Measurements from ENCODE around the gene CITED4.

CITED4 gene

GRCh38 chr1:40847023-40847745 is 15.0 kb downstream of the CITED4 start:
- no peak overlapping the region for H3K4me3 ChIP-seq (IDR thresholded peaks at IDR 0.05; ENCODE audit: insufficient read depth, low read depth, low read length)
- no peaks in the 10 kb centered on the region for H3K36me3 ChIP-seq (ENCODE audit: insufficient read depth)
- no peak overlapping the region for H3K9ac ChIP-seq
- H3K79me2 ChIP-seq (ENCODE audit: insufficient read depth, low read depth): no peaks in the 10 kb centered on the region
- no peak overlapping the region for H2AFZ ChIP-seq (ENCODE audit: low read depth)
- no peak overlapping the region for H3K27ac ChIP-seq
- no peaks in the 10 kb centered on the region for H4K20me1 ChIP-seq (ENCODE audit: insufficient read depth)
- H3K4me2 ChIP-seq: no peak overlapping the region
- no peak for TF ChIP-seq CTCF (conservative IDR thresholded peaks at IDR 0.05; ENCODE audit: low read depth, low read length)
- no peaks in the 10 kb centered on the region for H3K27me3 ChIP-seq (ENCODE audit: insufficient read depth, low read depth)
- peaks cover 22% of the 10 kb centered on the region for H3K4me1 ChIP-seq (ENCODE audit: low read depth, poor library complexity, severe bottlenecking)

GRCh38 chr1:40845895-40846294 is 16.3 kb downstream of the CITED4 start:
- H2AFZ ChIP-seq (ENCODE audit: low read depth): no peak overlapping the region
- H4K20me1 ChIP-seq (ENCODE audit: insufficient read depth): no peaks in the 10 kb centered on the region
- peaks cover 22% of the 10 kb centered on the region for H3K4me1 ChIP-seq (ENCODE audit: low read depth, poor library complexity, severe bottlenecking)
- no peak for TF ChIP-seq CTCF (conservative IDR thresholded peaks at IDR 0.05; ENCODE audit: low read depth, low read length)
- H3K27ac ChIP-seq: no peak overlapping the region
- no peak overlapping the region for H3K4me2 ChIP-seq
- H3K9ac ChIP-seq: no peak overlapping the region
- no peaks in the 10 kb centered on the region for H3K79me2 ChIP-seq (ENCODE audit: insufficient read depth, low read depth)
- H3K27me3 ChIP-seq (ENCODE audit: insufficient read depth, low read depth): no peaks in the 10 kb centered on the region
- no peak overlapping the region for H3K4me3 ChIP-seq (IDR thresholded peaks at IDR 0.05; ENCODE audit: insufficient read depth, low read depth, low read length)
- H3K36me3 ChIP-seq (ENCODE audit: insufficient read depth): no peaks in the 10 kb centered on the region

GRCh38 chr1:40844887-40845878 is 17.0 kb downstream of the CITED4 start:
- no peak overlapping the region for H2AFZ ChIP-seq (ENCODE audit: low read depth)
- peak overlapping the region; percentile 41; the same call in 1 of the 2 replicates for H3K4me2 ChIP-seq
- no peaks in the 10 kb centered on the region for H3K36me3 ChIP-seq (ENCODE audit: insufficient read depth)
- no peak overlapping the region for H3K4me3 ChIP-seq (IDR thresholded peaks at IDR 0.05; ENCODE audit: insufficient read depth, low read depth, low read length)
- peak overlapping the region; percentile 41 for H3K27ac ChIP-seq
- H3K9ac ChIP-seq: no peak overlapping the region; the same call in 1 of the 2 replicates
- no peaks in the 10 kb centered on the region for H3K27me3 ChIP-seq (ENCODE audit: insufficient read depth, low read depth)
- H4K20me1 ChIP-seq (ENCODE audit: insufficient read depth): no peaks in the 10 kb centered on the region
- peaks cover 22% of the 10 kb centered on the region for H3K4me1 ChIP-seq (ENCODE audit: low read depth, poor library complexity, severe bottlenecking)
- no peaks in the 10 kb centered on the region for H3K79me2 ChIP-seq (ENCODE audit: insufficient read depth, low read depth)
- no peak for TF ChIP-seq CTCF (conservative IDR thresholded peaks at IDR 0.05; ENCODE audit: low read depth, low read length)

GRCh38 chr1:40844079-40844478 is 18.1 kb downstream of the CITED4 start:
- no peaks in the 10 kb centered on the region for H3K79me2 ChIP-seq (ENCODE audit: insufficient read depth, low read depth)

More at GRCh38 chr1:40844079-40844478, 18.1 kb downstream of the CITED4 start:
- H3K4me3 ChIP-seq (IDR thresholded peaks at IDR 0.05; ENCODE audit: insufficient read depth, low read depth, low read length): no peak overlapping the region
- H3K4me2 ChIP-seq: no peak overlapping the region; the same call in 1 of the 2 replicates
- no peaks in the 10 kb centered on the region for H4K20me1 ChIP-seq (ENCODE audit: insufficient read depth)
- H3K4me1 ChIP-seq (ENCODE audit: low read depth, poor library complexity, severe bottlenecking): peaks cover 17% of the 10 kb centered on the region
- no peaks in the 10 kb centered on the region for H3K36me3 ChIP-seq (ENCODE audit: insufficient read depth)
- H3K27ac ChIP-seq: peak overlapping the region; percentile 41; the same call in 1 of the 2 replicates
- no peaks in the 10 kb centered on the region for H3K27me3 ChIP-seq (ENCODE audit: insufficient read depth, low read depth)
- no peak for TF ChIP-seq CTCF (conservative IDR thresholded peaks at IDR 0.05; ENCODE audit: low read depth, low read length)
- H3K9ac ChIP-seq: no peak overlapping the region
- H2AFZ ChIP-seq (ENCODE audit: low read depth): no peak overlapping the region
